ENCODE measurements around the gene DPY30.

DPY30 gene

DNA sequence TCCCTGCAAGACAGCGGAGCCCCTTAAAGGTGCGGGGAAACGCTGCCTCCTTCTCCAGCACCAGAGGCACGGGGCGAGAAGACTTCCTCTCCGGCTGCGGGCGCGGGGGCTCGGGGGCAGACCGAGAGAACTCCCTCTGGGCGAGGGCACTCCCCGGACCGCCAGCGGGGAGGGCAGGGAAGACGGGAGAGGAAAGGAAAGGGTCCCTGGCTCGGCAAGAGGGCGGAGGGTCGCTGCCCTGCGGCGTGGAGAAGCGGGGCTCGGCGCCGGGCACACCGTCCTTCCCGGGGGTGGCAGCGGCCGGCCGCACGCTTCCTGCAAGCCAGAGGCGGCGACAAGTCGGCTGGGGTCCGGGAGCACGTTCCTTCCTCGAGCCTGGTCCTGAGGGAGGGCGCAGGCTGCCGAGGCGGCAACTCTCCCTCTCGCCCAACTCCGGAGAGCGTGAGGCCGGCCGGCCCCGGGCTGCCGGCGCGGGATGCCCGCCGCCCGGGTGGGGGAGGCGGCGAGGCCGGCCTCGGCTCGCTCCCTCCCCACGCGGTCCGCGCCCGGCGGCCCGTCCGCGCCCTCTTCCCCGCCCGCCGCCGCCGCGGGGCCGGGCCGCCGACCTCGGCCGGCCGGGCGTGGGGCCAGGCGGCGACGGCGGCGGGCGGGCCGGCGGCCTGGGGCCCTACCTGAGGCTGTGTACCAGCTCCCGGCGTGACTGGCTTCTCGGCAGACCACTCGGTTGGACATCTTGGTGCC is 29.9 kb downstream of the DPY30 start:
- peak; percentile 25 for DNase-seq

DNA sequence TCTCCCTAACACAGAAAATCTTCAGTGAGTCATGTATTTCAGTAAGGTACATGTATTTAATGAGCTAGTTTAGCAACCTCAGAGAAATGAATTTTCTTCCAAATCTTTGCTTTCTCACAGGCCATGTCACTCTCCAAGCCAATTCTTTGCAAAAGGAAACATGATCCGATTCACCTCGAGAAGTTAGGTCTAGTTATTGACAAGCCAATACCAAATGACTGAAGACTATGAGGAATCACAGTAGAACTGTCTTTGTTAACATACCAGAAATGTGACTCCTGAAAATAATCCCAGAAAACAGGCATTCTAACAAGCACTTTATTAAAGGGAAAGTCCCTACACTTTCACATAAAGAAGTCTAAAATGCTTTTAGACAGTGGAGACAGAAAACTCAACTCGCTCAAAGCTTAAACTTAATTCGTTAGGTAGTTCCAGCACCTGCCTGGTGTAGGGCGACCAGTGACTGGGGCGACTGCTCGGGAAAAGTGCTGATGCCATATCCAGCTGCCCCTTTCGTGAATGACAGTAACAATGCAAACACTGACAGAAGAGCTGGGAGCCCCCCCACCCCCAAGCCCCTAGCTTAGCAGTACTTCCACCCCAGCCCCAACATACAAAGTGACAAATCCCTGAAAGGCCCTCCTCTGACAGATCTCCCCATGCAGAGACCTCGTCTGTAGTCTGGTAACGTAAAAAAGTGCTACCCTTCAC is 30.6 kb downstream of the DPY30 start:
- DNase-seq: no peak

GRCh38 chr2:32007121-32007391 is 32.5 kb downstream of the DPY30 start:
- no peak for DNase-seq

DNA sequence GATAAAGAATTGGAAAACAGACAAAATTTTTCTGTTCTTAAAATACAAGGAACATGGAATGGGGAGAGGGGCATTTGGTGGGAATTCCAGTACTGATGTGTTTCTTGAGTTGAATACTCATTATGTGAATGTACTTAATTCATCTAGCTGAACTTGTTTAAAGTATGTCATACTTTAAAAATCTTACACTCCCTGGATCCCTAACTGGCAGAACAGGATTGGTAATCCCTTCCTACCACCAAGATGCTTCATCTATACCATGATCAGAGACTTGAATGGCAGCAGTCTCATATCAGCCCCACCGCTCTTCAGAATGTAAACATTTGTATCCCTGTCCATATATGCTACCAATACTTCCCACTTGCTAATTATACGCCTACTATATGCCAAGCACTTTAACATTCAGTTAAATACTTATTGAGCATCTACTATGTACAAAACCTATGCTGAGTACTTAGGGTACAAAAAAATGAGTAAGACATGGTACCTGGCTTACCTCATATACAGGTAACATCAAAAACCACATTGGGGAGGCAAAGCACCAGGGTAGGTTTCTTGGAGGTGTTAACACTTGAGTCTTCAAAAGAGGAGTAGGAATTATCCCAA is 34.1 kb downstream of the DPY30 start:
- no peak for DNase-seq

DNA sequence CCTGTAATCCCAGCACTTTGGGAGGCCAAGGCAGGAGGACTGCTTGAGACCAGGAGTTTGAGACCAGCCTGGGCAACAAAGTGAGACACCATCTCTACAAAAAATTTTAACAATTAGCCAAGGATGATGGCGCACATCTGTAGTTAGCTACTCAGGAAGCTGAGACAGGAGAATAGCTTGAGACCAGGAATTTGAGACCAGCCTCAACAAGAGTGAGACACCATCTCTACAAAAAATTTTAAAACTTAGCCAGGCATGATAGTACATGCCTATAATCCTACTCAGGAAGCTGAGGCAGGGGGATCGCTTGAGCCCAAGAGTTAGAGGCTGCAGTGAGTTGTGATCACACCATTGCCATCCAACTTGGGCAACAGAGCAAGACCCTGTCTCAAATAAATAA is 35.8 kb downstream of the DPY30 start:
- DNase-seq: no peak

DNA sequence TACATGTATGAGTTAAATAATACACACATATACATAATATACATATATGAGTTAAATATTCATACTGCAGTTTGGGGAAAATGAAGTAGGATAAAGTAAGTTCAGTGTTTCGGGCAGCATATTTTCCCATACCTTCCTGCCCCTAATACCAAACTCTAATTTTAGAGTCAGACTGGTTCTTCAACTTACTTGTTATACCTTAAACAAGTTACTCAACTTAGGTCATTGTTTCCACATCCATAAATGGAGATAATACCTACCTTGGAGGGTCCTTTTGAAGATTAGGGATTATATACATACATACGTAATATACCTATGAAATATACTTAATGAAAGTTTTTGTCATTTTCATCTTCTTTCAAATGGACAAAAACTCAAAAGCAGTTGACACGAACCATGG is 37.2 kb downstream of the DPY30 start:
- DNase-seq: no peak

DNA sequence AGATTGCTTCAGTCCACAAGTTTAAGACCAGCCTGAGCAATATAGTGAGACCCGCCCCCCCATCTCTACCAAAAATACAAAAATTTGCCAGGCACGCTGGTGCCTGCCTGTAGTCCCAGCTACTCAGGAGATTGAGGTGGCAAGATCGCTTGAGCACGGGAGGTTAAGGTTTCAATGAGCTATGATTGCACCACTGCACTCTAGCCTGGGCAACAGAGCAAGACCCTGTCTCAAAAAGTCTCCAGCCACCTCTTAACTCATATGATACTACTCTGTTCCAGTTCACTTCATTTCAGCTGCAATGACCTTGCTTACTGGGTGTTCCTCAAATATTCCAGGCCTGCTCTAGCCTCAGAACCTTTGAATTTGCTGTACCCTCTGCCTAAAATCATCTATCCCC is 40.2 kb downstream of the DPY30 start:
- DNase-seq: no peak

- DNase-seq: no peak
Observed at GRCh38 chr2:31998731-31999383, 40.7 kb downstream of the DPY30 start.

- DNase-seq: no peak
Observed at GRCh38 chr2:31997653-31998052, 42.0 kb downstream of the DPY30 start.

DNA sequence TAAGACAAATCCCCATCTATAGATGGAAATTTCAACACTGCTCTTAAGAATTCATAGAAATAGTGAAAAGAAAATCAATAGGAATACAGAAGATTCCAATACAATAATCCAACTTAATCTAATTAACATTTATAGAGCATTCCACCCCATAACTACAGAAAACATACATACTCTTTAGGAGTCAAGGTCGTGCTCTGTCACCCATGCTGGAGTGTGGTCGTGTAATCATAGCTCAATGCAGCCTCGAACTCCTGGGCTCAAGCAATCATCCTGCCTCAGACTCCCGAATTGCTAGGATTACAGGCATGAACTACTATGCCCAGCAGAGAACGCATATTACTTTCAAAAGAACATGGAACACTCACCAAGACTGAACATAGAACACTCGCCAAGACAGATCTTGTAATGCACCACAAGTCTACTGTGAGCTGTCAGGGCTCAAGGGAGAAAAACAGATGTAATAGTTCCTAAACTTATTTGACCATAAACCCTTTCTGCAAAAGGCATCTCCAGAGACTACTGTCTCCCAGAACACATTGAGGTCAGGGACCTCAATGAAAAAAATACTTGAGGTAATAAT is 42.9 kb downstream of the DPY30 start:
- no peak for DNase-seq

DNA sequence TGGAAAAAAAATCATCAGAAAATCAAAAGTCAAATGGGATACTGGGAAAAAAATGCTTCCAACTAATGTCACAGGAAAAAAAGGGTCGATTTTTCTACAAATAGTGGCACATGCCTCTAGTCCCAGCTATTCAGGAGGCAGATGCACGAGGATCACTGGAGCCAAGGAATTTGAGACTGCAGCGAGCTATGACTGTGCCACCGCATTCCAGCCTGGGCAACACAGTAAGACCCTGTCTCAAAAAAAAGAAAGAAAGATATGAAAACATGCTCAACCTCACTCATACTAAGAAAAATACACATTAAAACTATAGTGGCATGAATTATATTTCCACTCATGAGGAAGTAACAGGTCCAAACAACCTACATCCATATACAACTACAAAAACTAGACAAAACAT is 46.7 kb downstream of the DPY30 start:
- no peak for DNase-seq

DNA sequence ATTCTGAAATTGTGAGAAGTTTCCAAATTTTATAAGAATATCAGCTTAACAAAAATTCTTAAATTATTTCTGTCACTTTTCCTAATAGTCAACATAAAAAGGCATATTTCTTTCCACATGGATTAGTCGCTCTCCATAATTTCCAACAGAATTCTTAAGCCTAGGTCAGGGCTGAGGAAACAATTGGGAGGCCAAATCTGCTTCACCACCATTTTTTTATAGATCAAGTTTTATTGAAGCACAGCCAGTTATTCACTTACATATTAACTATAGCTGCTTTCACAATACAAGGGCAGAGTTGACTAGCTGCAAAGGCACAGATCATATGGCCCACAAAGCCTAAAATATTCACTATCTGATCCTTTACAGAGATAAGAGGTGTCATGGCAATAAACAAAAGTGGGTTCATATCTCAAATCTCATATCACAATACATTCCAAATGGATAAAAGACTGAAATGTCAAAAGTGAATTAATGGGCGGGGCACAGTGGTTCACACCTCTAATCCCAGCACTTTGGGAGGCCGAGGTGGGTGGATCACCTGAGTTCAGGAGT is 47.5 kb downstream of the DPY30 start:
- DNase-seq: no peak

DNA sequence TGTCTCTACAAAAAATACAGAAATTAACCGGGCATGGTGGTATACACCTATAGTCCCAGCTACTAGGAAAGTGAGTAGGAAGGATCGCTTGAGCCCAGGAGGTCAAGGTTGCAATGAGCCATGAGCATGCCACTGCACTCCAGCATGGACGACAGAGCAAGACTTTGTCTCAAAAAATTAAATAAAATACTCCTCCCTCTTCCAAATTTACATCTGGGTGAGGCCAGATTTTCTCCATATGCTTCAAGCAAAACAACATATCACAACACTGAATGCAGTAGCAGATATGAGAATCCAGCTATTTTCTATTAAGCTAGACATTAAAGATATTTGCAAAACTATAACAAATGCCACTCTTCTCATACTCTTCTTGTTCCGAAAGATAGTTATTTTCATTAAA is 49.7 kb downstream of the DPY30 start:
- no peak for DNase-seq

- DNase-seq: no peak
Observed at GRCh38 chr2:31987454-31988220, 52.0 kb downstream of the DPY30 start.

GRCh38 chr2:31986906-31987305 is 52.7 kb downstream of the DPY30 start:
- no peak for DNase-seq

DNA sequence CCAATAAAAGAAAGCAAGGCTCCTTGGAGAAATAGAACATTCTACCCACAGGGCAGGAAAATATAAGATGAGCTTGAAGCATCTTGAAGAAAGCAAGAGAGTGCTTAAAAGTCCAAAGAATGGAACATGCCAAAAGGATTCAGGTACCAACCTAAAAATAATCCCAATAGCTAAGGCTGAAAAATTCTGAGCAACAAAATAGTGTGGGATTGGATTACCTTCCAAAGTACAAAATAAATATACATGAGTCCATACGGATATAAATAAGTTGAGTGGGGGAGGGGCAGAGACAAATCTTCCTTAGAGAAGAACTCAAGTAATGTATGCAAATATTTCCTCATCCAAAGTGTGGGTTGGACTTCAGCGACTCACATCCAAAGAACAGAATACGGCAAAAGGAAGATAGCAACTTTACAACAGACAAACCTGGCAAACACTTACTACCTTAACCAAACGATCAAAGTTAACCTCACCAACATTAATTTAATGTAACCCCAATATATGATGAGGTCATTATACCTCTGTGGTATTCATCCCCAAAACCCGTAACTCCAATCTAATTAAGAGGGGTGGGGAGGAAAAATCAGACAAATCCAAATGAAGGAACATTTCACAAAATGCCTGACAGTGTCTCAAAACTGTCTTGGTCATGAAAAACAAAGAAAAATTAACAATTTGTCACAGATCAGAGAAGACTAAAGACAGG is 55.7 kb downstream of the DPY30 start:
- no peak for DNase-seq

DNA sequence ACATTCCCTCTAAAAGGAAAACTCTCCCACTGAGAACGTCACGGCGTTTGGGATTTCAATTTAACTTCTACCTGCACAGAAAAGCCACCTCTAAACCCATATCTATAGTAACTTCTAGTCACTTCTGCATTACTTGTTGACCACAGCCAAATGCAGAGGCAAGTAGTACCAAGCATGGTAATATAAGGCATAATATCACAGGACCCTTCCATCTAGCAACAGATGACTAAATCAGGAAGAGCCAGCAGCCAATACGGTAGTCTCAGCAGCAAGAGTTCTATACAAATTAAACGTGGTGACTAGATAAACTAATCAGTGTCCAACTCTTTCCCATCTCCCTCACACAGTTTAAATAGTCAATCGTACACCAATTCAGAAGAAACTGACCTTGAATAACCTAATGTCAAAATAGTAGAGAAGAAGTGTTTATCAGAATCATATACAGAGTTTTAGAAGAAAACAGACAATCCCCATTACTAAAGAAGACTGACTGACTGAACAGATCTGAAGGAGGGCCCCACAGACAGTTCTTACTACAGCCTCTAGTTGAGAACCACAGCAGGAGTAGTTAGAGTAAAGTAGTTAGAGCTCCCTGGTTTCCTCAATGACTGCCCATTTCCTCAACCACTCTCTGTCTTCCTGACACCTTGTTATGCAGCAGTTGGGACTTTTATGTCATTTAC is 58.8 kb downstream of the DPY30 start:
- DNase-seq: no peak

DNA sequence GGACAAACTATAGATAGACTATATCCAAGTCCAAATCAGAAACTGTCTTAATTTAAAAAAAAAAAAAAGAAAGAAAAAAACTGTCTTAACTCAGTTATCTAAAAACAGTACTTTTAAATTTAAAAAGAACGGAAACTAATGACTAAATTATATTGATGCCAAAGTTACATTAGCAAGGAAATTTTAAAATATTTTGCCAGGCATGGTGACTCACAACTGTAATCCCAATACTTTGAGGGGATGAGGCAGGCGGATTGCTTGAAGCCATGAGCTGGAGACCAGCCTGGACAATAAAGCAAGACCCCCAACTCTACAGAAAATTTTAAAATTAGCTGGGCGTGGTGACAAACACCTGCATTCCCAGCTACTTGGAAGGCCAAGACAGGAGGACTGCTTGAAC is 59.6 kb downstream of the DPY30 start:
- no peak for DNase-seq

DNA sequence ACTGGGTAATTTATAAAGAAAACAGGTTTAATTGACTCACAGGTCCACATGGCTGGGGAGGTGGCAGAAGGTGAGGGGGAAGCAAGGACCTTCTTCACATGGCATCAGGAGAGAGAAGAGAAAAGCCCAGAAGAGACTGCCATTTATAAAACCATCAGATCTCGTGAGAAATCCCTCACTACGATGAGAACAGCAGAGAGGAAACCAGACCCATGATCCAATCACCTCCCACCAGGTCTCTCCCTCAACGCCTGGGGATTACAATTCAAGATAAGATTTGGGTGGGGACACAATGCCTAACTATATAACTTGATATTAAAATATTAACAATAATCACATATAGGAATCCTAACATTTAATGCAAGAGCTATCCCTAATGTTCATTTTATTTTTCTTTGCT is 60.6 kb downstream of the DPY30 start:
- no peak for DNase-seq

- no peak for DNase-seq
Observed at GRCh38 chr2:31978436-31978835, 61.2 kb downstream of the DPY30 start.
